Germinal center (tissue), 1 donor: ENCODE results near the gene CACNB4.
A peak's percentile ranks its signal among the peaks of the same experiment; 100 is the strongest.
"Not testable (repeated sequence)": the region's sequence is repeated elsewhere in the genome, so short reads cannot be mapped to it uniquely, and the experiment has no call there.

Source experiments
- DNase-seq: peaks from one replicate; pipeline ENCODE4 v3.0.0; 2012; ENCODE audit warnings: mixed read lengths, low spot score

Gene CACNB4

DNA sequence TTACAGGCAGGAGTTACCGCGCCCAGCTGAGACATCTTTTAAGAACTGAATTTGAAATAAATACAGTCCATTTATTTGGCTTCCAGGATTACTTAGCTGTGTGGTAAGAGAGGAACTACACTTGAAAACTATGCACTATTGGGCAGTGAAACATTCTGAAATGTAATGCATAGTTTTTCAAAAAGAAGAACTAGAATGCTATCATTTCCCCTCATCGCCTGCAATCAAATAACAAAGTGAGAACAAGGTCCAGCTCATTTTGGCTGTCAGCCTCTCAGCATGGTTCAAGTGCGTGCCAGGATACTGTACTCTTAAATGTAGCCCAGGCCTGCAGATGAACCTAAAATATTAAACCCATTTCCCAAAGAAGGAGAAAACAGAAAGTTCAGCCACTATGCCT, 194.0 kb downstream of the CACNB4 start:
- DNase-seq, result no peak

DNA sequence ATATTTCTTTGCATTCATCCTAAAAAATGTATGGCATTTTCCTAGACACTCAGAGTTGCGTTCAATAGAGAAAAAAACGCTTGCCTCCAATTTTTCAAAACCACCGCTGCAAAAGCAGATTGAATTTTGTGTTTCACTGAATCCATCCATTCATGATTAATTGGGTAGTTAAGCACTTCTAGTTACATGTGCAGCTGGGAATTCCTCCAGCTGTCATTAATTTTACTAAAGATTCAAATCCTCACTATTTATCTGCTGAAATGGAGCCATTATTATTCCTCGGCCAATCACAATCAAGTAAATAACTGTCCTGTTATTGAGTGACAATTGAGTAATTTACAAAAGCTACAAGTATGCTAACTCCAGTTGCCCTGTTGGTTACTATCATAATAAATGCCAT, 194.8 kb downstream of the CACNB4 start:
- DNase-seq, result no peak

DNA sequence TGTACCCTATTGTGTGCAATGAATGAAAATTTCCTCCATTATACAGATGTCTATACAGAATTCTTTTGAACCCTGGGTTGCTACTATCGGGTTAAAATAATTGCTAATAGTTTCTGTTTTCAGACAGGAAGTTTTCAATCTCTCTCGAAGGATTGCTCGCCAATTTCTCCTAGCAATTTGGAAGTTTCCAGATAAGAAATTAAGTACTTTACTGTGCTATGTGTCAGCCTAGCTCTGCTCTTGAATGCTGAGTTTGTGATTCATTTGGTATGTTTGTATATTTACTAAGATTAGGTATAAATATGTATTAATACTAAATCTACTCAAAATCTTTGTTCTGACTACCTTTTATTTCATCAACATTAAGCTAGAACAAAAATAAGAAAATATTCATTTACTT, 196.0 kb downstream of the CACNB4 start:
- no peak for DNase-seq

GRCh38 chr2:151900331-151900730, 198.5 kb downstream of the CACNB4 start:
- DNase-seq, result no peak

- DNase-seq, result no peak
These were observed 199.7 kb downstream of the CACNB4 start for GRCh38 chr2:151899156-151899555.

DNA sequence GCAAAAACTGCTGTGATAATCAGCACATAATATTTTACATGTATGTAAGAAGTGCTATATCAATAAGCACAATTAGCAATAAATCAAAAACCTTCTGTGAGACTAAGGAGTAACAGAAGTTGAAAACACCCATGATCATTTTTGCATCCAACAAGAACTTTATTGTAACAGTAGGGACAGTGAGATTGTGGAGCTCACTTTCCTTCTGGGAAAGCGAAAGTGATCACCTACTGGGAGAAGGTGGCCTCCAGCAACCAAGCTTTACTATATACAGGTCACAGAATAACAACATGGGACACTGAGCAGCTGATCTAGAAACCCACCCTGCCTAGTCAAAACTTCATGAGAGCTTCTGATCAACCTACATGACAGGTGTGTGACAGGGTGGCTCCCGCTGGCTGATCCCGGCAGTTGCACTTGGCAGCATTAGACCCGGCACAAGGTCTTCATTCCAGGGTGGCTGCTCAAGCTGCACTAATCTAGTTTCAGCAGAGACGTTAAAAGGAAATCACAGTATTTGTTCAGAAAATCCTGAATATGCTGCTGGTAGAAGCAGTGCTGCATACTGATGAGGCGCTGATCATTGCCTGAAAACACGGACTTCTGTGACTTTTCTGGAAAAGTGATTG, 207.2 kb downstream of the CACNB4 start:
- no peak for DNase-seq

- DNase-seq, result no peak
These were observed 211.7 kb downstream of the CACNB4 start for GRCh38 chr2:151887164-151887563.

DNA sequence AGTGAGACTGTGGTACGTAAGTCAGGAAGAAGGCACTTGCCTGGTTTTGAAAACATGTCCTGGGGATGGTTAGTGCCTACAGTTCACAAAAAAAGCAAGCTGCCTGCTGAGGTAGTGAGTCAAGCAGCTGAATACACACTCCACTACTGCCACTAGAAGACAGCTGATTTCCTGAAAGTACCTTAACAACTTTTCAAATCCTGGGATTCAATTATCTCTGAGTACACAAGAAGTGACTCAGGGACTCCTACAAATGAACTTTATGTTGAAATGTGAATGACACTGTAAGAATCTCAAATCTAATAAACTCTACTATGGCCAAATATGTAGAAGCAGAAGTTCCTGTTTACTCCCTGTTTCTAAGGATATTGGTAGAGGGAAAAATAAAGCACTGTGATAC, 212.6 kb downstream of the CACNB4 start:
- DNase-seq, result no peak

- no peak for DNase-seq
These were observed 215.9 kb downstream of the CACNB4 start for GRCh38 chr2:151882786-151883445.

- no peak for DNase-seq
These were observed 217.5 kb downstream of the CACNB4 start for GRCh38 chr2:151881342-151881741.

GRCh38 chr2:151880586-151880985, 218.3 kb downstream of the CACNB4 start:
- DNase-seq, result no peak

- no peak for DNase-seq
These were observed 219.9 kb downstream of the CACNB4 start for GRCh38 chr2:151878655-151879563.

DNA sequence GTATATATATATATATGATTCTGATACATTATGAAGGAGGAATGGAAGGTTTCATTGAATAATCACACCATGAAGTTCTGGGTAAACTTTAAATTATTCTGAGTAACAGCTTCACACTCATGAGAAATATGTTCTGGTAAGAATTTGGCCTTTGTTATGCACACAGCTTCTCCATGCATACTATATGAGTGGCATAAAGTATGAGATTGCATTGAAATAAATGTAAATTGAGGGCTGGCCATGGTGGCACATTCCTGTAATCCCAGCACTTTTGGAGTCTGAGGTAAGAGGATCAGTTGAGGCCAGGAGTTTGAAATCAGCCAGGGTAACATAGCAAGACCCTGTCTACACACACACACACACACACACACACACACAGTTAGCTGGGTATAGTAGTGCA, 220.6 kb downstream of the CACNB4 start:
- DNase-seq, result no peak

GRCh38 chr2:151875631-151876030, 223.2 kb downstream of the CACNB4 start:
- DNase-seq, result not testable (repeated sequence)

- no peak for DNase-seq
These were observed 226.4 kb downstream of the CACNB4 start for GRCh38 chr2:151872463-151872862.

GRCh38 chr2:151869291-151869690, 229.6 kb downstream of the CACNB4 start:
- DNase-seq, result no peak

DNA sequence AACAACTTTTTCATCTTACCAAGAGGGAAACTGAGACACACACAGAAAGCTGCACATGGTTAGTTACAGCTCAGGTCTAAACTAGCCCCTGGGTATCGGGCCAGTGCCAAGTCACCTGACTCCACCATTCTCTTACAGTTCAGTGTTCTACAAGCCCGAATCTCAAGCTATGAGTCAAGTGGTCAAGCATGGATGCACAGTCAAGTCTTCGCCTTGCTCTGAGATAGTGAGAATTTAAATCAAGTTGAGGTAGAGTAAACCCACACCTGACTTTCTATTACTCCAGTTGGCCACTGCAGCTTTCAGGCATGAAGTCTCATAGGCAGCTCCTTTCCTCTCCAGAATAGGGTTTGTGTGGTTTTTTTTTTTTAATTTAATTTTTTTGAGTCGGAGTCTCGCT, 236.1 kb downstream of the CACNB4 start:
- peak; percentile 45 for DNase-seq

GRCh38 chr2:151861174-151861573, 237.7 kb downstream of the CACNB4 start:
- no peak for DNase-seq

DNA sequence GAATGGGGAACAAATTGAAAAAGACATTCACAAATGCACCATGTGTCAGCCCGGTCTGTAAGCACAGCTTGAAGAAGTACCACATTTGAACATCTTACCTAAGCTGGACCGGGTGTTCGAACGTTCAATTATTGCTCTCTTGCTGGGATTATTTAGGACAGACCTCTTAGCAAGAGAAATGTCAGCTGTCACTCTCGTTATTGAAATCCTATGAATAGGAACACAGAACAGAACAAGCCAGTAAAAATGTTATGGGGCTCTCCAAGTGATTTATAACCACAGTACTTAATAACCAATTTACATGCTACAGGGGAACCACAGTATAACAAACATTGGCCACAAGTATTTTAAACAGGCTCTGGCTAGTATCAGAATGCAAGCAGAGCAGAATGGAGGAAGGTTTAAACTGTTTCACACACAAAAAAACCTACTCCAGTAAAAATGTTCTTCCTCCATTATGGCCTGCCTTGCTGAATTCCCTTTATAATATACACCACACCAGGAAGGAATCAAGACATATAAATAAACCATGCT, 238.2 kb downstream of the CACNB4 start:
- no peak for DNase-seq

DNA sequence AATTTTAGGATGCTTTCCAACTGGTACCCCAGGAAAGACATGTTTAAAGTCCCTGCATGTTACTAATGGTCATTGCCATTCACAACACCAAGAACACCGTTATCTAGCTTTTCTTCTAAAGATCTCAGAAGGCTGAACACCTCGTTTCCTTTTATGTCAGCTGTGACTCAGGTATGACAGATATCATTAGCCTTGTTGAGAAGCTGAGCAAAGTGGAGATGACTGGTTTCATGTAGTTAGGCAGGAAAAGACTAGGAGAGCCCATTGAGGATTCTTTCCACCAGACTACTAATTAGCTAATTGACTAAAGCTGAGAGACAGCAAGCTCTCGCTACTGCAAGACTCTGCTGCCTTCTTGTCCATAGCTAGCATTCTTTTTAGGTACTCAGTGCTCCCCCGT, 238.6 kb downstream of the CACNB4 start:
- no peak for DNase-seq

DNA sequence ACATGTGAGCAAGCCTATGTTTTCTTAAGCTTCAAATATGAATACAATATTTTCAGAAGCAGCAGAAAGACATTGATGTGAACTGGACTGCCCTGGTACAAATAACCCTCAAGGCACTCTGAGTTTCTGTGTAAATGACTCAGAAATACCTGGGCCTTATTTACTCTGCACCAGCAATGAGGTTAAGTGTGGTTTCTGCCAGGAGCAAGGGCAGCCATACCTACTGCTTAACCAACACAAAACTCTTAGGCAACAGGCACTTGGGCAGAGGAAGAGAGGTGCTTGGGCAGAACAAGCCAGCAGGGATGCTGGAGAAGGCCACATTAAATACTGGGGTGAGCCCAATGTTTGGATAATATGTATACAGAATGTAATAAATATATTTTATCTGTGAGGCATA, 241.2 kb downstream of the CACNB4 start:
- no peak for DNase-seq

DNA sequence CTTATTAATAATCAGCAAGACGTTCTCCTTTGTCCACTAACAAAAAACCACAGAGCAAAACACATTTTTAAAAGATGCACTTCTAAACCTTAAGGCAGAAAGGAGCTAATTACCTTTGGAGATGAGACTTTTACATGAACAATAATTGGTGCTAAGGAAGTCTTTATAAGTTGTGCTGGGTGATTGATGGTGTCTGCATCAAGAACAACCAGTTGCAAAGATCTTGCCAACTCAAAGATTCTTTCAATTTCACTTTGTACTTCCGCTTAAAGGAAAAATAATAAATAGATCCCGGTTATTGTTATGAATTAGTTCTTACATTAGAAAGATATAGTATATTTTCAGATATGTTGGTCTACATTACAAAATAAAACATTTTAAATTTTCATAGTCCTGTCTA, 243.7 kb downstream of the CACNB4 start:
- DNase-seq, result no peak
